ENCODE data around the gene IGF1R.

Gene IGF1R

DNA sequence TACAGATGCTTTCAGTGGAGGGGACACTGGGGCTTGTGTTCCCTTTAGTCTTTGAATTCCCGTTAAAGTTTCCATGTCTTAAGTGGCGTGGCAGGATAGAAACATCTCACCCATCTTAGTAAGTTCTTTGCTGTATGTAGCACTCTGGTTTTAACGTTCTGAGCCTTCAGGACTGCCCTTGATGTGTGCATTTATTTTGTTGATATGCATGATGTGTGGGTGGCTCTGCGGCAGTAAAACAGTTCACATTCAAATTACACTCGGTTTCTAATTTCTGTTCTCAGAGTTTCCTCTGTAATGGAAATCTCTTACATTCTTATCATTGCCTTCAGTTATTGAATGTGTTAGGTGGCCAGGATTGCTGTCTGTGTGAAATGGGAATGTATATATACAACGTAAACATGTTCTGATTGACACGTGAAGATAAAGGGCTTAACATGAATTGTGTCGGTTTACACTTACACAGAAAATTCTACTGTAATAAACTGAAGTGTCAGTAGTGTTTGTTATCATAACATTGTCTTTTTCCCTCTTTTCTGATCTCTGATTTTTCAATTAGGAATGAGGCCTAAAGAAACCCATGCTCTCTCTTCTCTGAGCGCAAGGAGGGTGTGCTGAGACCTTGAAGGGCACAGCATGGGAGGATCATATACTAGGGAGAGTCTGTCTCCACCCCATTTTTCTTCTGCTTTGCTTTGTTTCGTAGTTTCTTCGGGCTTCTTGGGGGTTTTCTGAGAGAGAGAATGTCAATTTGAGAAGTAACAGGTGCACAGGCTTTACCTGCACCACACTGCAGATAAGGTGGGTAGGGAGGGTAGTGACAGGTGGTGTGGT is 51.5 kb downstream of the IGF1R start:
- in situ Hi-C loops (cut with HindIII; ENCODE audit: low sequenced_read_pairs), result no loop called here

DNA sequence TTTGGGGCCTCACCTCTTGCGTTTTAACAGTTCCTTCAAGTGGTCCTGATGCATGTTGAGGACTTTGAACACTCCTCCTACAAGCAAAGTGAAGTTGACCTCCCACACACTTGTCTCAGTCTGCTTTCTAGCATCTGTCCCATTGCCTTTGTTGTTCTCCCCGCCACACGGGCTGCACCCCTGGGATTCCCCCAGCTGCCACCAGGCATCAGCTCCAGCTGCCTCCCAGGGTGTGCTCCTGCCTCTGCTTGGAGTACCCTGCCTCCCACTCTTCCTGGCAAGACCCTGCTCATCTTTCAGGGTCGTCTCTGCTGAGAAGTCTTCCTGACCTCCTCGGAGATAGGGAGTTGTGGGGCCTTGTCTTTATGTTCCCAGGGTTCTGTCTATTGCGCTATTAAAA is 52.2 kb downstream of the IGF1R start:
- in situ Hi-C loops (cut with HindIII; ENCODE audit: low sequenced_read_pairs), result no loop called here

- in situ Hi-C loops (cut with HindIII; ENCODE audit: low sequenced_read_pairs), result no loop called here
These were observed 54.9 kb downstream of the IGF1R start for GRCh38 chr15:98703126-98703685.

DNA sequence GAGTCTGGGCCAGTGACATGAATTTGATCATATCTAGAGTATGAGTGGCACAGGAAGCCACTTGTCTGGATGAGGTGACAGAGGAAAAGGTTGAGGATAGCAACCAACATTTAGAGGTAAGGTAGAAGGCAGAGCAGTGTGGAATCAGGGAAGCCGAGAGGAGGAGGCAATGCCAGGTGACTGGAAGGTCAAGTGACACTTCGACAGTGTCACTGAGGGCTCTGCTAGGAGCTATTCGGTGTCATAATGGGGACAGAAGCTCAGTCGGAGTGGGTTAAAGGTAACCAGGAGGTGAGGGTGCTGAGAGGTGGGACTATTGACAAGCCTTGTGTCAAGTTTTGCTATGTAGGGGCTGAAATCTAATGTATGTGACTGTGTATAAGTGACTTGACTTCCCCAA is 56.7 kb downstream of the IGF1R start:
- in situ Hi-C loops (cut with HindIII; ENCODE audit: low sequenced_read_pairs), result no loop called here

GRCh38 chr15:98706387-98706786 is 58.0 kb downstream of the IGF1R start:
- in situ Hi-C loops (cut with HindIII; ENCODE audit: low sequenced_read_pairs), result no loop called here

DNA sequence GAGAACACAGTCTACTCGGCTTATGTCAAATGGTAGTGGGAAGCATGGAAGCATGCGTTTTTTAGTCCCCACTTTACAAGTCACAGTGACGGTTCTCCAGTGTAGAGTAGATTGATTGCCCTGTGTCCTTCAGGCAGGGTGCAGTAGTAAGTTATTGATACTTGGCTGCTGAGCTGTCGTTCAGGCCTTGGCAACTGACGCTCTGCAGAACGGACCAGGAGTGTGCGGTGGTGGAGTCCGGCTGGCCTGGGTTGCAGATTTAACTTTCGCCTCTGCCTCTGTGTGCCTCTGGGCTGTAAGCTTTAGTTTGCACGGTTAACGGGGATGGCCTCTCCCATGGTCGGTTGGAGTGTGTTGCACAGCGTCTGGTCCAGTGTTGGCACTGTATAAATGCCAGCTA is 58.6 kb downstream of the IGF1R start:
- in situ Hi-C loops (cut with HindIII; ENCODE audit: low sequenced_read_pairs), result no loop called here

DNA sequence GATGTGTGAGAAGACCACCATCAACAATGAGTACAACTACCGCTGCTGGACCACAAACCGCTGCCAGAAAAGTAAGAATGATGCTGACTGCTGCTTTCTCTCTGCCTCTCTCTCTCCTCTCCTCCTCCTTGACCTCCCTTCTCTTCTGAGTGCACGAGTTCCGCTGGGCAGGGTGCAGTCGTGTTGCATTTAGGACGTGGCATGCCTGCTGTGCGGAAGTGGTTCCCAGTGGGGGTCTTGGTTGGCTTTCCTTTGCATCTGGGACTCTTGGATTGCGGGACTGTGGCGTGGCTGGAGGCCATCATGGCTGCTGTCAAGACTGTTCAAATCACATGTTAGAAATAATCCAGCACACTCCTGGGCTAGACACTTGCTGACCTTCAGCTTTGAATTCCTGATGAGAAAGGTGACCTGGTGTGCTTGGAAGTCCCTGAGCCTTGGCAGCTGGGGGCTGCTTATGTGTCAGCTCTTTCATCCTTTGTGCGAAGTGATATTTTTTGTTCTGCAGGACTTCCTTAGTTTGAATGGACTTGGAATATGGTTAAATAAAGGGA is 59.8 kb downstream of the IGF1R start:
- in situ Hi-C loops (cut with HindIII; ENCODE audit: low sequenced_read_pairs), result no loop called here

DNA sequence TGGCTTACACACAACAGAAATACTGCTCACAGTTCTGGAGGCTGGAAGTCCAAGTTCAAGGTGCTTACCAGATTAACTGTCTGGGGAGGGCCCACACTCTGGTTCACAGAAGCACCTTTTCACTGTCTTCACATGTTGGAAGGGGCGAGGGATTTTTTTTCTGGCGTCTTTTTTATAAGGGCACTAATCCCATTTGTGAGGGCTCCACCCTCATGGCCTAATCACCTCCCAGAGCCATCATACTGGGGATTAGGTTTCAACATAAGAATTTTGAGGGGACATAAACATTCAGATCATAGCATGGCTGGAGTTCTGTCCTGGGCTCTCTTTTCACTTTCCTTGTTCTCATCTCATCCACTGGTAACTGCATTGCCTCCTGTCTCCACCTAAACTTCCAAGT is 63.5 kb downstream of the IGF1R start:
- in situ Hi-C loops (cut with HindIII; ENCODE audit: low sequenced_read_pairs), result no loop called here

DNA sequence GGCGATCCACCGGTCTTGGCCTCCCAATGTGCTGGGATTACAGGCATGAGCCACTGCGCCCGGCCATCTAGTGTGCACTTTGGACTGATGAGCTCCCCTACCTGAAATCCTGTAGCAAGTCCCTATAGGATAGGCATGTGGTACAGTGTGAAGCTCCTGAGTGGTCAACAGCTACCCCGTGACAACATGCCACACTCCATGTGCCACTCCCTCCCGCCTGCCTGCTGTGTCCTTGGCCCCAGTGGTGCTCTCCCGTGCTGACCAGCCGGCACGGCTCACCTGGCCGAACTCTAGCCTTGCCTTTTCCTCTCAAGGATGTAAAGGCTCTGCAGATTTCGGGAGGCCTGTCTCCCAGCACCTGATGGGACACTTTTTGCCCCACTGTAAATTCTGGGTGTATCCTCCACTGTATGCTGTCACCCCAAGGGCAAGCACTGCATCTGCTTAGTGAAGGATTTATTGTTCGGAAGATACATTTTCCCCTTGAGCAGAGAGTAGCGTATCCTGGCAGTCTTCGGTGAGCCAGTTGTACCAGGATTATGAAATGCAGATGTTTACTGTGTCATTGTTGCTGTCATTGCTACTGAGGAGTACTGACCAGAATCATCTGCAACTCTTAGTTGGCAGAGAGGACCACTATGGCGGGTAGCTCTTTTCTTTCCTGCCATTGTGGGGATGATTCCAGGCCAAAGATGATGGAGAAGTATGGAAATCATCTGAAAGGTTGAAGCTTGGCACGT is 64.7 kb downstream of the IGF1R start:
- in situ Hi-C loops (cut with HindIII; ENCODE audit: low sequenced_read_pairs), result no loop called here

- in situ Hi-C loops (cut with HindIII; ENCODE audit: low sequenced_read_pairs), result no loop called here
These were observed 65.3 kb downstream of the IGF1R start for GRCh38 chr15:98713585-98714001.

GRCh38 chr15:98714922-98715321 is 66.6 kb downstream of the IGF1R start:
- in situ Hi-C loops (cut with HindIII; ENCODE audit: low sequenced_read_pairs), result no loop called here

DNA sequence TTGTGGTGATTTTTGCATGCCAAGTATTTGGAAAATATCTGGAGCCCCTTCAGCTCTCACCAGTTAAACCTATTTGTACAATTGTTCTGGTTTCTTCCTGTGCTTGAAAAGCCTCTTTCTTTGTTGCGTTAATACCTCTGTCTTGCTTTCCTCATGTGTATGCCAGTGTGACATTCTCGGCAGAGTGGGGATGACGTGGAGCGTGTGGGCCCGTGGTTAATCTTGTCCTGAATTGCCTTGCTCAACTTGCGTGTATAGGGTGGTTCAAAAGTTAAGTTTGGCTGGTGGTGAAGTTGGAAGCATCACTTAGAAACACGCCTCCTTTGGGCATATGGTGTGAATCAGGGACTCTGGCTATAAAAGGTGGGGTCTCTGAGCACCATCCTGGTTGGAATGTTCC is 67.1 kb downstream of the IGF1R start:
- in situ Hi-C loops (cut with HindIII; ENCODE audit: low sequenced_read_pairs), result no loop called here

DNA sequence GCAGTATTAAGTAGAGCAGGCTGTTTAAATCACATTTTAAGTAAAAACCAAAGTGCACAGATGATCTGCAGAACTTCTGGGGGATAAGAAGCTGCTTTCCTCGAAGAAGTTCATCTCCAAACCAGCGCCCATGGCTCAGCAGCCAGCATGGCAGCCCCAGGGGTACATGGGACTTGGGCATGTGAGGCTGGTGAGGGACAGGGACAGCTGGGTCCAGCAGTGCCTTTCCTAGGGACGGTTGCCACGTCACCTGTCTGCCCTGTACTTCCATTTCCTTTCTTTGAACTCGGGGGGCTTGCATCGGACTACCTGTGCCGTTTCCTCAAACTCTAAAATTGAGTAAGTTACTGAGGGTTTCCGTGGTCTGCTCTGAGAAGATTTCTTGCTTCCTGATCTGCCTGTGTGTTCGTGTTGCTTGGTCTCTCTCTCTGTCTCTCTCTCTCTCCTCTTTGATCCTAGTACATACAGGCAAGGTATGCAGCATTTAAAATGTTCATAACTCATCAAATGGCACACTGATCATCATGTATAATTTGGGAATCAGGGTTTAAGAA is 67.6 kb downstream of the IGF1R start:
- in situ Hi-C loops (cut with HindIII; ENCODE audit: low sequenced_read_pairs), result no loop called here

GRCh38 chr15:98717371-98717770 is 69.0 kb downstream of the IGF1R start:
- in situ Hi-C loops (cut with HindIII; ENCODE audit: low sequenced_read_pairs), result no loop called here

GRCh38 chr15:98717942-98718341 is 69.6 kb downstream of the IGF1R start:
- in situ Hi-C loops (cut with HindIII; ENCODE audit: low sequenced_read_pairs), result no loop called here

DNA sequence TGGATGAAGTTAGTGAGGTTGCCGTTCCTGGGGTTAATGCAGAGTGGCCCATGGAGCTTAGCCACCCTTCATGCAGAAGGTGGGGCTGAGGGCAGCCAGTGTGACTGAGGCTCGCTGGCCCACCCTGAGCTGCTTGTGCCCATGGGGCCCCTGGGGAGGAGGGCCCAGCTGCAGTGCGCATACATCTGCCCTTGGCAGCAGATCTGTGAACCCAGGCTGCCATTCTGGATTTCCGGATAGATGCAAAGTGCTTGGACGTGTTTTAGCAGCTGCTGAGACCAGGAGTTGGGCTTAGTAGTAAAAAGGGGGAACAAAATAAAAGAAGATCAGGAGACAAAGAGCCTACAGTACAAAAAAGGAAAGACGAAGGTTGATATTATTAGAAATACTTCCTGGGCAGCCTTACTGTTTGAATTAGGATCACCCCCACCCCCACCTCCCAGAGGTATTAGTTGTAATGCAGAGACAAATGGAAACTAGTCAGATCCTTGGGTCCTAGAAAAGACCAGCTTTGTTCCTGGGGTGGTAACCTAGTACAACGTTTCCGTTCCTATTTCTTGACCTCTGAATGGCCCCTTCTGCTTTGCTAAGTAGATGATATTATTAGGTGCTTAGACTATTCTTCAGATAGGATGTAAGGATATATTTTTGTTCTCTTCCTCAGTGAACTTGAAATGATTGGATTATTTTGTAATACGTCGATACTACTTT is 70.2 kb downstream of the IGF1R start:
- in situ Hi-C loops (cut with HindIII; ENCODE audit: low sequenced_read_pairs), result no loop called here

DNA sequence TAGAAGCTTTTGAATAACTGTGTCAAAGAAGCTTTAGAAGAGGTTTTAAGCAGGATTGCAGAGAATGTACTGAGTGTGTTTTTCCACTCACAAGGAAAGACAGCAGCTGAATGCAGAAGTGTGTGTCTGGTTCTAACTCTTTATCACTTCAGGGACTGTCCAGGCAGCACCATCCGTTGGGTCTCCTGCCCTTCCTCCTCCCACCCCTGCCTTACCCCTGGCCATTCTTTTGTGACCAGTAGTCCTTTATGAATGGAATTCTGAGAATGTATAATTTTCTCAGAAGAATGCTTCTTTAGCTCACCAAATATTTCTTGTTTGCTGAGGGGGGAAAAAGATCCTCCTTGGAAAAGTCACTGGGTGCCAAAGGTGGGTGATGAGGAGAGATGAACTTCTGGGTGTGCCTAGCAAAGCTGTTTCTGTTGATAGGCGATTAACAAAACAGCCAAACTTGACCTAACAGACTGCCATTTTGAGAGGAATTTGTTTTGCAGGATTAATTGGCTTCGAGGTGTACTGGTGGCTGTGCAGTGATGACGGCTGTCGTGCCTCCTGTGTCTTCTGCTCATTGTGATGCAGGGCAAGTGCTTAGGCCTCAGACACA is 70.9 kb downstream of the IGF1R start:
- in situ Hi-C loops (cut with HindIII; ENCODE audit: low sequenced_read_pairs), result no loop called here

DNA sequence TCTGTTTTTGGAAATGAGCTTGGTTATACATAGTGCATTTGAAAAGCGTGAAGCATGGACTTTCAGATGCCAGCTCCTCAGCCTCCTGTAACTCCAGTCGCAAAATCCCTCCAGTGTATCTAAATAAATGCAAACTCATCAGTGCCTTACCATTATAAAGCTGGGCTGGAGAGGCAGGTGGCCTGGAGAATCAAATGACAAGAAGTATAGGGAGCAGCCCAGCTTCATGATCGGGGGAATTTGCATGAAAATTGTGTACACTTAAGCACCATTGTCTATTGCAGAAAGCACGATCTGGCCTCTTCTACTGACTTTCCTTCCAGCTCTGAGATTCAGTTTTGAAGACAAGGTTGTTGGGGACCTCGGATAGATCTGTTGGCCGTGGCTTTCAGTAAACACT is 71.7 kb downstream of the IGF1R start:
- in situ Hi-C loops (cut with HindIII; ENCODE audit: low sequenced_read_pairs), result no loop called here

DNA sequence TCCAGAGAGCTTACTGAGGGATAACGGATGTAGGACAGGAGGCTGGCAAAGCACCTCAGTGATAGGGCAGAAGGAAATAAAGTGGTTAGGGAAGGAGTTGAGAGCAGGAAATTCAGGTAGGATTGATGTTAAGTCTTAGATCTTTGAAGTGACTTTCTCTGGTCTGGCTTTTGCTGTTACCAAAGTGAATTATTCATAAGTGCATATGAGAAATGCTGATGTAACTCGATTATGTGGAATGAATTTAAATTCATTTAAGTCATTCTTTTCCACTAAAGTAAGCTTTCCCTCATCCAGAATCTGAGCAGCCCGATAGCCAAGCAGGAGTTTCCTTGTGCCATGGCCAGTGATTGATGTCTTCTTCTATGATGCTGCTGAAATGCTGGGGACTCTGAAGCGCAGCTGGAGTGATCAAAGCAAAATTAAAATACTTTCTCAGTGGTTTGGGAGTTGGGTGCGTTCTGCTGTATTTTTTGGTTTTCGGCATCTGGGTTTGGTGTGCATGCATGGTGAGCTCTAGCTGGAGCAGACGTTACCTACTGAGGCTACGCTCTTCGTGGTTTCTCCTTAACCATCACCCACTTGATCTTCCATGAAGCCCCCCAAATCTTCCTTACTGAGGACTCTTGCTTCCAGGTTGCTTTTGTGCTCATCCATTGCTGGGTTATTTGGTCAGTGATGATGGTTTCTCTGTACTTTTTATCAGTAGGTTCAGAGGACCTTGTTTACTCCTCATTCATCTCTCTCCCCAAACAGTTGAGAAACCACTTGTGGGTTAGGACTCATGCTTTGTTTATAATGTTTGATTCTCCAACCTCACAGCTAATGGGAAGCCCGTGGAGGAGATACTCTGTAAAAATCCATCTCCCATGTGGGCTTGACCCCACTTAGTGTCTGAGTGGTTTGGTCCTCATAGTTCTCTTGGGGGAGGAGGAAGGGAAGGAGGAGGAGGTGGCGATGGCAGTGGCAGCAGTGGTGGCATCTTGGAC is 72.5 kb downstream of the IGF1R start:
- in situ Hi-C loops (cut with HindIII; ENCODE audit: low sequenced_read_pairs), result no loop called here
